GM23338 (cell line): Measurements from ENCODE around the gene BET1. TPM values are rescaled to one million over a fixed set of nuclear protein-coding genes. Genes with fewer than 3 reads are reported as not detected.

Source experiments
- ATAC-seq: fragments of 200-7000 bp; cut with Tn5 transposase; 3 replicates; pipeline ENCODE4 v1.9.1; 2020
- DNase-seq: peaks from one replicate; pipeline ENCODE4 v3.0.0-alpha.2; 2015; ENCODE audit warnings: low spot score
- H2AFZ ChIP-seq: fragments of 200-600 bp; sonication (generic); 2 replicates; pipeline ENCODE4 v1.8.0; 2016; ENCODE audit warnings: antibody characterized with exemption, mild to moderate bottlenecking, moderate library complexity
- H3F3A ChIP-seq: fragments of 200-600 bp; sonication (generic); replicated peaks from 2 replicates; pipeline ENCODE4 v1.8.0; 2017; ENCODE audit warnings: antibody characterized with exemption, mixed run types, low read depth
- H3K27ac ChIP-seq: fragments of 200-600 bp; sonication (generic); 2 replicates; pipeline ENCODE4 v1.6.1; 2016; ENCODE audit warnings: low read depth
- H3K27me3 ChIP-seq: fragments of 200-600 bp; sonication (generic); 2 replicates; pipeline ENCODE4 v1.8.0; 2016; ENCODE audit warnings: mild to moderate bottlenecking, mixed run types, moderate library complexity; ENCODE audit not compliant: insufficient read depth
- H3K36me3 ChIP-seq: fragments of 200-600 bp; sonication (generic); 2 replicates; pipeline ENCODE4 v1.8.0; 2016; ENCODE audit warnings: mild to moderate bottlenecking; ENCODE audit not compliant: insufficient read depth
- H3K4me1 ChIP-seq: fragments of 200-600 bp; sonication (generic); 2 replicates; pipeline ENCODE4 v1.8.0; 2016; ENCODE audit warnings: mild to moderate bottlenecking, moderate library complexity; ENCODE audit not compliant: insufficient read depth
- H3K4me2 ChIP-seq: fragments of 200-600 bp; sonication (generic); 2 replicates; pipeline ENCODE4 v1.7.1; 2017; ENCODE audit warnings: mixed run types
- H3K4me3 ChIP-seq: fragments of 200-600 bp; sonication (generic); 2 replicates; pipeline ENCODE4 v1.6.1; 2016; ENCODE audit warnings: mixed run types
- H3K79me2 ChIP-seq: fragments of 200-600 bp; sonication (generic); replicated peaks from 2 replicates; pipeline ENCODE4 v1.8.0; 2017; ENCODE audit warnings: mild to moderate bottlenecking; ENCODE audit not compliant: insufficient read depth
- H3K9me2 ChIP-seq: fragments of 200-600 bp; sonication (generic); 2 replicates; pipeline ENCODE4 v1.8.0; 2017; ENCODE audit not compliant: insufficient read depth
- H4K20me1 ChIP-seq: fragments of 200-600 bp; sonication (generic); replicated peaks from 2 replicates; pipeline ENCODE4 v1.8.0; 2017; ENCODE audit warnings: mild to moderate bottlenecking; ENCODE audit not compliant: insufficient read depth
- H3K27ac Mint-ChIP-seq: 2 replicates; pipeline ENCODE4 v1.8.0; 2020; ENCODE audit warnings: inconsistent platforms, mild to moderate bottlenecking, moderate library complexity, mixed read lengths
- H3K27me3 Mint-ChIP-seq: 3 replicates; pipeline ENCODE4 v1.8.0; 2022; ENCODE audit warnings: low read depth, mild to moderate bottlenecking, moderate library complexity, mixed read lengths, inconsistent platforms; ENCODE audit not compliant: insufficient read depth, poor library complexity
- H3K36me3 Mint-ChIP-seq: 3 replicates; pipeline ENCODE4 v1.8.0; 2021; ENCODE audit warnings: low read depth, mild to moderate bottlenecking, inconsistent platforms, moderate library complexity, mixed read lengths
- H3K4me1 Mint-ChIP-seq: 3 replicates; pipeline ENCODE4 v1.8.0; 2020; ENCODE audit warnings: mild to moderate bottlenecking, inconsistent platforms, mixed read lengths
- H3K4me3 Mint-ChIP-seq: 3 replicates; pipeline ENCODE4 v1.8.0; 2021; ENCODE audit warnings: moderate library complexity, mild to moderate bottlenecking, inconsistent platforms, mixed read lengths
- H3K9me3 Mint-ChIP-seq: 3 replicates; pipeline ENCODE4 v1.8.0; 2020; ENCODE audit warnings: moderate library complexity, mild to moderate bottlenecking, inconsistent platforms, mixed read lengths
- CREB1 ChIP-seq: fragments of 250-450 bp; sonication (Bioruptor Pico); IDR thresholded peaks from 2 replicates; pipeline ENCODE4 v1.5.0; 2020; ENCODE audit warnings: low read depth, mild to moderate bottlenecking, moderate library complexity
- CTCF ChIP-seq, 2 experiments: fragments of 200-600 bp in 1 of 2; sonication (generic) in 1 of 2; conservative IDR thresholded peaks; 2 replicates each; pipeline versions ENCODE4 v1.5.1 to v1.6.1; 2016 to 2017; ENCODE audit warnings: antibody characterized with exemption in 2 of 2, low read depth in 2 of 2, mild to moderate bottlenecking in 2 of 2, moderate library complexity in 1 of 2
- ETS1 ChIP-seq: IDR thresholded peaks from 2 replicates; pipeline ENCODE4 v1.6.1; 2016; ENCODE audit warnings: antibody characterized with exemption
- EZH2 ChIP-seq: fragments of 200-600 bp; sonication (generic); IDR thresholded peaks from one replicate; pipeline ENCODE4 v1.8.0; 2017; ENCODE audit warnings: antibody characterized with exemption, mild to moderate bottlenecking, low read depth; ENCODE audit not compliant: unreplicated experiment
- EZH2phosphoT487 ChIP-seq: fragments of 200-600 bp; sonication (generic); IDR thresholded peaks from one replicate; pipeline ENCODE4 v1.8.1; 2018; ENCODE audit warnings: antibody characterized with exemption; ENCODE audit not compliant: unreplicated experiment
- JUNB ChIP-seq: IDR thresholded peaks from one replicate; pipeline ENCODE4 v1.6.1; 2016; ENCODE audit warnings: antibody characterized with exemption; ENCODE audit not compliant: unreplicated experiment
- NANOG ChIP-seq: IDR thresholded peaks from 2 replicates; pipeline ENCODE4 v1.6.1; 2016; ENCODE audit warnings: antibody characterized with exemption, borderline replicate concordance
- POLR2AphosphoS5 ChIP-seq: IDR thresholded peaks from 2 replicates; pipeline ENCODE4 v1.6.1; 2016; ENCODE audit warnings: antibody characterized with exemption, low read depth
- REST ChIP-seq: IDR thresholded peaks from one replicate; pipeline ENCODE4 v1.6.1; 2018; ENCODE audit warnings: antibody characterized with exemption; ENCODE audit not compliant: unreplicated experiment
- STAT1 ChIP-seq: IDR thresholded peaks from one replicate; pipeline ENCODE4 v1.6.1; 2016; ENCODE audit warnings: antibody characterized with exemption; ENCODE audit not compliant: unreplicated experiment
- ZNF114 ChIP-seq: fragments of 250-450 bp; sonication (Bioruptor Pico); IDR thresholded peaks from 2 replicates; pipeline ENCODE4 v1.5.0; 2020; ENCODE audit warnings: mild to moderate bottlenecking, moderate library complexity
- ZNF331 ChIP-seq: fragments of 250-450 bp; sonication (Bioruptor Pico); IDR thresholded peaks from 2 replicates; pipeline ENCODE4 v1.5.0; 2020; ENCODE audit warnings: low read depth, mild to moderate bottlenecking, moderate library complexity
- ZNF462 ChIP-seq: fragments of 250-450 bp; sonication (Bioruptor Pico); IDR thresholded peaks from 2 replicates; pipeline ENCODE4 v1.5.0; 2020; ENCODE audit warnings: mild to moderate bottlenecking, moderate library complexity
- polyA plus RNA-seq: library from polyadenylated mRNA; unstranded; fragments of >200 nt; fragmentation: Nextera tagmentation; extraction: Ambion mirVana; gene quantifications from 2 replicates; pipeline ENCODE4 v1.2.1, GENCODE V29; 2016
- total RNA-seq: library from RNA; depleted of rRNA; stranded (reverse); fragments of >200 nt; shearing (Covaris generic); gene quantifications from 2 replicates; pipeline ENCODE4 v1.2.3, GENCODE V29; 2014

Gene BET1
- total and polyA plus RNA-seq, 2 experiments from 2014 or later, result 42.2 to 69.2 TPM

GRCh38 chr7:93960986-93961385 lies 43.2 kb downstream of the BET1 start:
- Histone ChIP-seq H3K36me3 (no peaks in the 10 kb centered on the region), H2AFZ (no peak overlapping the region), H3K27ac (no peak overlapping the region), H4K20me1 (no peaks in the 10 kb centered on the region), H3F3A (no peaks in the 10 kb centered on the region), H3K4me3 (no peak overlapping the region), H3K79me2 (no peaks in the 10 kb centered on the region), H3K9me2 (no peaks in the 10 kb centered on the region), H3K4me2 (no peak overlapping the region), H3K4me1 (no peaks in the 10 kb centered on the region), H3K27me3 (no peaks in the 10 kb centered on the region)
- Mint-ChIP-seq H3K9me3 (no peaks in the 10 kb centered on the region), H3K27ac (no peak overlapping the region), H3K36me3 (no peaks in the 10 kb centered on the region), H3K27me3 (no peaks in the 10 kb centered on the region), H3K4me1 (no peaks in the 10 kb centered on the region), H3K4me3 (no peak overlapping the region)
- no peak for ATAC-seq
- DNase-seq, result no peak
- TF ChIP-seq POLR2AphosphoS5, result no peak
- TF ChIP-seq ZNF331, result no peak
- no peak for TF ChIP-seq ZNF114
- TF ChIP-seq CTCF (conservative IDR thresholded peaks at IDR 0.05; ENCODE audit: low read depth in 2 of 2), result no peak
- no peak for TF ChIP-seq ETS1
- no peak for TF ChIP-seq NANOG
- no peak for TF ChIP-seq EZH2phosphoT487
- no peak for TF ChIP-seq CREB1 (CRISPR knock-in tag)
- TF ChIP-seq REST, result no peak
- TF ChIP-seq EZH2, result no peak
- TF ChIP-seq STAT1, result no peak
- no peak for TF ChIP-seq JUNB
- no peak for TF ChIP-seq ZNF462 (CRISPR knock-in tag)
